Measurements from ENCODE around the gene ARHGEF26.

Gene ARHGEF26

GRCh38 chr3:154192225-154192624 lies 71.0 kb downstream of the ARHGEF26 start:
- no peak for DNase-seq (ENCODE audit: low read depth in 1 of 2, low spot score in 1 of 2)
- H3K27me3 ChIP-seq (ENCODE audit: insufficient read depth, poor library complexity, severe bottlenecking), result no peaks in the 10 kb centered on the region
- H3K27ac ChIP-seq (replicated peaks), result no peak overlapping the region
- no peak for TF ChIP-seq GABPA (IDR thresholded peaks at IDR 0.05; ENCODE audit: low read depth)
- TF ChIP-seq, protein P1, sequence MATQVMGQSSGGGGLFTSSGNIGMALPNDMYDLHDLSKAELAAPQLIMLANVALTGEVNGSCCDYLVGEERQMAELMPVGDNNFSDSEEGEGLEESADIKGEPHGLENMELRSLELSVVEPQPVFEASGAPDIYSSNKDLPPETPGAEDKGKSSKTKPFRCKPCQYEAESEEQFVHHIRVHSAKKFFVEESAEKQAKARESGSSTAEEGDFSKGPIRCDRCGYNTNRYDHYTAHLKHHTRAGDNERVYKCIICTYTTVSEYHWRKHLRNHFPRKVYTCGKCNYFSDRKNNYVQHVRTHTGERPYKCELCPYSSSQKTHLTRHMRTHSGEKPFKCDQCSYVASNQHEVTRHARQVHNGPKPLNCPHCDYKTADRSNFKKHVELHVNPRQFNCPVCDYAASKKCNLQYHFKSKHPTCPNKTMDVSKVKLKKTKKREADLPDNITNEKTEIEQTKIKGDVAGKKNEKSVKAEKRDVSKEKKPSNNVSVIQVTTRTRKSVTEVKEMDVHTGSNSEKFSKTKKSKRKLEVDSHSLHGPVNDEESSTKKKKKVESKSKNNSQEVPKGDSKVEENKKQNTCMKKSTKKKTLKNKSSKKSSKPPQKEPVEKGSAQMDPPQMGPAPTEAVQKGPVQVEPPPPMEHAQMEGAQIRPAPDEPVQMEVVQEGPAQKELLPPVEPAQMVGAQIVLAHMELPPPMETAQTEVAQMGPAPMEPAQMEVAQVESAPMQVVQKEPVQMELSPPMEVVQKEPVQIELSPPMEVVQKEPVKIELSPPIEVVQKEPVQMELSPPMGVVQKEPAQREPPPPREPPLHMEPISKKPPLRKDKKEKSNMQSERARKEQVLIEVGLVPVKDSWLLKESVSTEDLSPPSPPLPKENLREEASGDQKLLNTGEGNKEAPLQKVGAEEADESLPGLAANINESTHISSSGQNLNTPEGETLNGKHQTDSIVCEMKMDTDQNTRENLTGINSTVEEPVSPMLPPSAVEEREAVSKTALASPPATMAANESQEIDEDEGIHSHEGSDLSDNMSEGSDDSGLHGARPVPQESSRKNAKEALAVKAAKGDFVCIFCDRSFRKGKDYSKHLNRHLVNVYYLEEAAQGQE (IDR thresholded peaks at IDR 0.05; ENCODE audit: insufficient replicate concordance, low read depth), result no peak
- TF ChIP-seq, protein P2, sequence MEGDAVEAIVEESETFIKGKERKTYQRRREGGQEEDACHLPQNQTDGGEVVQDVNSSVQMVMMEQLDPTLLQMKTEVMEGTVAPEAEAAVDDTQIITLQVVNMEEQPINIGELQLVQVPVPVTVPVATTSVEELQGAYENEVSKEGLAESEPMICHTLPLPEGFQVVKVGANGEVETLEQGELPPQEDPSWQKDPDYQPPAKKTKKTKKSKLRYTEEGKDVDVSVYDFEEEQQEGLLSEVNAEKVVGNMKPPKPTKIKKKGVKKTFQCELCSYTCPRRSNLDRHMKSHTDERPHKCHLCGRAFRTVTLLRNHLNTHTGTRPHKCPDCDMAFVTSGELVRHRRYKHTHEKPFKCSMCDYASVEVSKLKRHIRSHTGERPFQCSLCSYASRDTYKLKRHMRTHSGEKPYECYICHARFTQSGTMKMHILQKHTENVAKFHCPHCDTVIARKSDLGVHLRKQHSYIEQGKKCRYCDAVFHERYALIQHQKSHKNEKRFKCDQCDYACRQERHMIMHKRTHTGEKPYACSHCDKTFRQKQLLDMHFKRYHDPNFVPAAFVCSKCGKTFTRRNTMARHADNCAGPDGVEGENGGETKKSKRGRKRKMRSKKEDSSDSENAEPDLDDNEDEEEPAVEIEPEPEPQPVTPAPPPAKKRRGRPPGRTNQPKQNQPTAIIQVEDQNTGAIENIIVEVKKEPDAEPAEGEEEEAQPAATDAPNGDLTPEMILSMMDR (IDR thresholded peaks at IDR 0.05; ENCODE audit: insufficient read depth, low read length), result no peak
- TF ChIP-seq SPI1 (IDR thresholded peaks at IDR 0.05; ENCODE audit: borderline replicate concordance, low read depth), result no peak
- no peak for TF ChIP-seq POLR2AphosphoS5 (IDR thresholded peaks at IDR 0.05; ENCODE audit: low read depth)
- H3K4me3 ChIP-seq (replicated peaks; ENCODE audit: insufficient read depth, low read length), result no peak overlapping the region

DNA sequence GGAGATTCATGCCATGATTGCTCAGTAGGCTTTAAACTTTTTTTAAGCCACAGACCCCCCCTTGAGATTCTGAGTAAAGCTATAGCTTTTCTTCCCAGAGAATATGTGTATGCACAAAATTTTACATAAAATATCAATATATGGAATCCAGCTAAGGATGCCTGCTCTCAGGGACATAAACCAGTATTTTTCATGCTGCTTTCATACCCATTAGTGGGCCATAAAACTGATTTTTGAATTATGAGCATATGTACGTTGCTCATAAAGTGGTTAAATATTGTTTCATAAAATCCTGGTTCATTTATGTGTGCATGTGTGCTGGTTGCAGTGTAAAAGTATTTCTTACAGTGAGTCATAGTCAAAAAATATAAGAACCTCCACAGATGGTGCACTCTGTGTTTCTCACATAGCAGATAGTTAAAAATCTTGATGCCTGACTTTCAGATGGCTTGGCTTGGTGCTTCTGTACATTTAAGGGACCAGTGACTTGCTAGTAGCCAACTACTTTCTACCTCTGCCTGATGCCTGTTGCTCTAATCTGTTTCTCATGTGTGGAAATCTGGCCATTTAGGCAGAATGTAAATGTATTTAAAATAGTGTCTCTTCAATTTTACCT lies 71.9 kb downstream of the ARHGEF26 start:
- TF ChIP-seq, protein P1 (IDR thresholded peaks at IDR 0.05; ENCODE audit: insufficient replicate concordance, low read depth), result no peak
- TF ChIP-seq, protein P2 (IDR thresholded peaks at IDR 0.05; ENCODE audit: insufficient read depth, low read length), result no peak
- TF ChIP-seq SPI1 (IDR thresholded peaks at IDR 0.05; ENCODE audit: borderline replicate concordance, low read depth), result no peak
- Histone ChIP-seq H3K27ac (replicated peaks) (no peak overlapping the region), H3K4me3 (replicated peaks; ENCODE audit: insufficient read depth, low read length) (no peak overlapping the region), H3K27me3 (ENCODE audit: insufficient read depth, poor library complexity, severe bottlenecking) (no peaks in the 10 kb centered on the region)
- DNase-seq (ENCODE audit: low read depth in 1 of 2, low spot score in 1 of 2), result no peak

DNA sequence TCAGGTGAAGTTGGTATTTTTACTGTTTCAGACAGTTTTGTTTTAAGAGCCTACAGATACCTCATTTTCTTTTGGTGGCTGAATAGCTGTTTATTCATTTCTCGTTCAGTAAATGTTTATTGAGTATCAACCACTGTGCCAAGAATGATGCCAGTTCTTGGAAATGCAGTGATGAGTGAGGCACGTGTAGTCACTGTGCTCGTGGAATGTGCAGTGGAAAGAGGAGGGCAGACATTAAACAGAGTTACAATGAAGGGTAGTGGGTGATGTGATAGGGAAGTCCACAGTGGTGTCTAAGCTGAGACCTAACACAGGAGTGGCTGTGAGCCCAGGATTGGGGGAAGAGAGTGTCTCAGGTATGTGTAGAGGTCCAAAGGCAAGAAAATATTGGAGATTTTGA lies 73.7 kb downstream of the ARHGEF26 start:
- DNase-seq (ENCODE audit: low read depth in 1 of 2, low spot score in 1 of 2), result no peak
- Histone ChIP-seq H3K4me3 (replicated peaks; ENCODE audit: insufficient read depth, low read length) (no peak overlapping the region), H3K27ac (replicated peaks) (no peak overlapping the region), H3K27me3 (ENCODE audit: insufficient read depth, poor library complexity, severe bottlenecking) (no peaks in the 10 kb centered on the region)
- no peak for TF ChIP-seq GABPA (IDR thresholded peaks at IDR 0.05; ENCODE audit: low read depth)
- no peak for TF ChIP-seq POLR2AphosphoS5 (IDR thresholded peaks at IDR 0.05; ENCODE audit: low read depth)
- TF ChIP-seq, protein P1 (IDR thresholded peaks at IDR 0.05; ENCODE audit: insufficient replicate concordance, low read depth), result no peak
- TF ChIP-seq, protein P2 (IDR thresholded peaks at IDR 0.05; ENCODE audit: insufficient read depth, low read length), result no peak
- no peak for TF ChIP-seq SPI1 (IDR thresholded peaks at IDR 0.05; ENCODE audit: borderline replicate concordance, low read depth)

Data from HL-60 (cell line).